ENCODE measurements around the gene ANKRD29.

GRCh38 chr18:23671564-23671963 lies 8.9 kb upstream of the ANKRD29 start:
- no peak for TF ChIP-seq REST (IDR thresholded peaks at IDR 0.05; ENCODE audit: insufficient read depth in 1 of 2, low read depth in 2 of 2, low read length in 2 of 2)
- no peak for TF ChIP-seq TAF1 (IDR thresholded peaks at IDR 0.05; ENCODE audit: borderline replicate concordance, insufficient read depth, low read length)
- TF ChIP-seq POLR2AphosphoS5 (IDR thresholded peaks at IDR 0.05; ENCODE audit: low read depth, low read length), result no peak
